Glutamatergic neuron (in vitro differentiated cells): Measurements from ENCODE around the gene MYL10. TPM values are rescaled to one million over a fixed set of nuclear protein-coding genes. Genes with fewer than 3 reads are reported as not detected.
A peak's percentile ranks its signal among the peaks of the same experiment; 100 is the strongest.
"Not testable (repeated sequence)": the region's sequence is repeated elsewhere in the genome, so short reads cannot be mapped to it uniquely, and the experiment has no call there.

Experiments used
- DNase-seq: peaks from one replicate; pipeline ENCODE4 v3.0.0; 2022
- H3K27ac Mint-ChIP-seq: one replicate; pipeline ENCODE4 v1.8.0; 2020; ENCODE audit warnings: mild to moderate bottlenecking, mixed read lengths, inconsistent platforms; ENCODE audit not compliant: unreplicated experiment
- H3K27me3 Mint-ChIP-seq: one replicate; pipeline ENCODE4 v1.8.0; 2020; ENCODE audit warnings: mild to moderate bottlenecking, moderate library complexity, mixed read lengths, inconsistent platforms; ENCODE audit not compliant: unreplicated experiment
- H3K36me3 Mint-ChIP-seq: one replicate; pipeline ENCODE4 v1.8.0; 2020; ENCODE audit warnings: mild to moderate bottlenecking, mixed read lengths, inconsistent platforms; ENCODE audit not compliant: unreplicated experiment
- H3K4me1 Mint-ChIP-seq: one replicate; pipeline ENCODE4 v1.8.0; 2020; ENCODE audit warnings: mild to moderate bottlenecking, low read depth, mixed read lengths, inconsistent platforms; ENCODE audit not compliant: unreplicated experiment
- H3K4me3 Mint-ChIP-seq: one replicate; pipeline ENCODE4 v1.8.0; 2020; ENCODE audit warnings: mild to moderate bottlenecking, mixed read lengths, inconsistent platforms; ENCODE audit not compliant: unreplicated experiment
- H3K9me3 Mint-ChIP-seq: one replicate; pipeline ENCODE4 v1.8.0; 2020; ENCODE audit warnings: mild to moderate bottlenecking, moderate library complexity, mixed read lengths, inconsistent platforms; ENCODE audit not compliant: unreplicated experiment
- CTCF ChIP-seq: fragments of 200-600 bp; sonication (generic); IDR thresholded peaks from one replicate; pipeline ENCODE4 v1.5.0; 2021; ENCODE audit not compliant: partially characterized antibody, unreplicated experiment
- total RNA-seq: library from RNA; stranded (reverse); fragmentation: NEBNext Ultra II Directional; extraction: Animal tissue kit (Norgen Biotek cat#: 25700); gene quantifications from one replicate; pipeline ENCODE4 v1.2.1, GENCODE V29; 2021; ENCODE audit not compliant: unreplicated experiment

Gene MYL10
- total RNA-seq, 1 donor from 2014 or later = not detected

GRCh38 chr7:101659706-101660105 lies 30.6 kb upstream of the MYL10 start:
- peaks cover 4% of the 10 kb centered on the region for H3K9me3 Mint-ChIP-seq
- H3K27me3 Mint-ChIP-seq = no peaks in the 10 kb centered on the region
- TF ChIP-seq CTCF = no peak
- DNase-seq = no peak
- no peaks in the 10 kb centered on the region for H3K36me3 Mint-ChIP-seq
- H3K27ac Mint-ChIP-seq = no peak overlapping the region
- no peaks in the 10 kb centered on the region for H3K4me1 Mint-ChIP-seq
- no peak overlapping the region for H3K4me3 Mint-ChIP-seq

GRCh38 chr7:101657171-101657570 lies 28.1 kb upstream of the MYL10 start:
- DNase-seq = no peak

GRCh38 chr7:101651112-101651511 lies 22.0 kb upstream of the MYL10 start:
- DNase-seq = no peak
- Mint-ChIP-seq H3K27me3 (no peaks in the 10 kb centered on the region), H3K9me3 (no peaks in the 10 kb centered on the region), H3K4me1 (no peaks in the 10 kb centered on the region), H3K36me3 (no peaks in the 10 kb centered on the region), H3K4me3 (no peak overlapping the region), H3K27ac (no peak overlapping the region)
- no peak for TF ChIP-seq CTCF

More at GRCh38 chr7:101657171-101657570, 28.1 kb upstream of the MYL10 start:
- Mint-ChIP-seq H3K9me3 (peaks cover 4% of the 10 kb centered on the region), H3K4me1 (no peaks in the 10 kb centered on the region), H3K27me3 (no peaks in the 10 kb centered on the region), H3K36me3 (no peaks in the 10 kb centered on the region), H3K4me3 (no peak overlapping the region), H3K27ac (peak overlapping the region; percentile 9)
- TF ChIP-seq CTCF = no peak

GRCh38 chr7:101650579-101651081 lies 21.5 kb upstream of the MYL10 start:
- no peaks in the 10 kb centered on the region for H3K9me3 Mint-ChIP-seq
- H3K27me3 Mint-ChIP-seq = no peaks in the 10 kb centered on the region
- no peak for TF ChIP-seq CTCF
- H3K4me3 Mint-ChIP-seq = no peak overlapping the region
- H3K27ac Mint-ChIP-seq = no peak overlapping the region
- no peaks in the 10 kb centered on the region for H3K4me1 Mint-ChIP-seq
- DNase-seq = no peak
- no peaks in the 10 kb centered on the region for H3K36me3 Mint-ChIP-seq

GRCh38 chr7:101647876-101648275 lies 18.8 kb upstream of the MYL10 start:
- not testable (repeated sequence) for DNase-seq, H3K4me3 Mint-ChIP-seq, H3K27me3 Mint-ChIP-seq, H3K9me3 Mint-ChIP-seq, H3K36me3 Mint-ChIP-seq, H3K27ac Mint-ChIP-seq, H3K4me1 Mint-ChIP-seq
